SK-N-SH treated with all-trans-retinoic acid at 6 μM for 48 hours (cell line): Measurements from ENCODE around the gene MRRF.

Experiments used
- ATAC-seq: fragments of 200-7000 bp; cut with Tn5 transposase; 3 replicates; pipeline ENCODE4 v1.9.1; 2020; ENCODE audit warnings: mild to moderate bottlenecking, moderate library complexity
- ARNTL ChIP-seq: fragments of 450-650 bp; formaldehyde crosslinking; IDR thresholded peaks from 2 replicates; pipeline ENCODE4 v1.5.0; 2020; ENCODE audit warnings: low read depth, mild to moderate bottlenecking, moderate library complexity, borderline replicate concordance
- CSDC2 ChIP-seq: fragments of 250-450 bp; sonication (Bioruptor Pico); IDR thresholded peaks from 2 replicates; pipeline ENCODE4 v1.5.0; 2020; ENCODE audit warnings: mild to moderate bottlenecking, moderate library complexity
- CSRNP3 ChIP-seq: fragments of 250-450 bp; sonication (Bioruptor Pico); IDR thresholded peaks from 2 replicates; pipeline ENCODE4 v1.5.1; 2021; ENCODE audit warnings: mild to moderate bottlenecking, moderate library complexity
- ESRRG ChIP-seq: fragments of 250-450 bp; sonication (Bioruptor Pico); IDR thresholded peaks from 2 replicates; pipeline ENCODE4 v1.6.1; 2021; ENCODE audit warnings: mild to moderate bottlenecking
- GLIS3 ChIP-seq: fragments of 250-450 bp; sonication (Bioruptor Pico); IDR thresholded peaks from 2 replicates; pipeline ENCODE4 v1.5.0; 2020; ENCODE audit warnings: mild to moderate bottlenecking, moderate library complexity
- ISL1 ChIP-seq: fragments of 250-450 bp; sonication (Bioruptor Pico); IDR thresholded peaks from 2 replicates; pipeline ENCODE4 v2.1.2; 2022; ENCODE audit warnings: mild to moderate bottlenecking, moderate library complexity
- OSR1 ChIP-seq: fragments of 250-450 bp; sonication (Bioruptor Pico); IDR thresholded peaks from 2 replicates; pipeline ENCODE4 v1.8.0; 2022; ENCODE audit warnings: moderate library complexity, mild to moderate bottlenecking, inconsistent platforms
- PATZ1 ChIP-seq: fragments of 250-450 bp; sonication (Bioruptor Pico); IDR thresholded peaks from 2 replicates; pipeline ENCODE4 v1.8.0; 2020; ENCODE audit warnings: mild to moderate bottlenecking, moderate library complexity, borderline replicate concordance
- POU6F1 ChIP-seq: fragments of 250-450 bp; sonication (Bioruptor Pico); IDR thresholded peaks from 2 replicates; pipeline ENCODE4 v1.8.0; 2021; ENCODE audit warnings: low read depth, mild to moderate bottlenecking, moderate library complexity, borderline replicate concordance
- PPARA ChIP-seq: fragments of 250-450 bp; sonication (Bioruptor Pico); IDR thresholded peaks from 2 replicates; pipeline ENCODE4 v1.5.0; 2020; ENCODE audit warnings: mild to moderate bottlenecking, borderline replicate concordance
- RARB ChIP-seq: fragments of 250-450 bp; sonication (Bioruptor Pico); IDR thresholded peaks from 2 replicates; pipeline ENCODE4 v1.8.0; 2021; ENCODE audit warnings: mild to moderate bottlenecking, moderate library complexity
- SNAI2 ChIP-seq: fragments of 250-450 bp; sonication (Bioruptor Pico); IDR thresholded peaks from 2 replicates; pipeline ENCODE4 v1.5.0; 2020; ENCODE audit warnings: mild to moderate bottlenecking, moderate library complexity
- TOX ChIP-seq: fragments of 250-450 bp; sonication (Bioruptor Pico); IDR thresholded peaks from 2 replicates; pipeline ENCODE4 v1.8.0; 2021; ENCODE audit warnings: mild to moderate bottlenecking, moderate library complexity, borderline replicate concordance
- TSHZ2 ChIP-seq: fragments of 250-450 bp; sonication (Bioruptor Pico); IDR thresholded peaks from 2 replicates; pipeline ENCODE4 v1.5.0; 2020; ENCODE audit warnings: mild to moderate bottlenecking, moderate library complexity
- ZFP3 ChIP-seq: fragments of 250-450 bp; sonication (Bioruptor Pico); IDR thresholded peaks from 2 replicates; pipeline ENCODE4 v1.5.0; 2020; ENCODE audit warnings: mild to moderate bottlenecking, moderate library complexity
- ZFP30 ChIP-seq: fragments of 450-650 bp; formaldehyde crosslinking; IDR thresholded peaks from 2 replicates; pipeline ENCODE4 v1.5.0; 2022; ENCODE audit warnings: mild to moderate bottlenecking, moderate library complexity
- ZNF565 ChIP-seq: fragments of 450-650 bp; formaldehyde crosslinking; conservative IDR thresholded peaks from 2 replicates; pipeline ENCODE4 v1.5.0; 2020; ENCODE audit warnings: low read depth, mild to moderate bottlenecking, moderate library complexity
- ZNF8 ChIP-seq: fragments of 450-650 bp; formaldehyde crosslinking; IDR thresholded peaks from 2 replicates; pipeline ENCODE4 v1.5.0; 2020; ENCODE audit warnings: mild to moderate bottlenecking, moderate library complexity

MRRF gene

GRCh38 chr9:122263699-122264349 is 858 bp upstream of the MRRF start:
- TF ChIP-seq ESRRG (CRISPR knock-in tag) (no peak), CSDC2 (CRISPR knock-in tag) (no peak), PPARA (no peak), POU6F1 (no peak), OSR1 (no peak), ZFP3 (CRISPR knock-in tag) (no peak), ISL1 (CRISPR knock-in tag) (no peak), ARNTL (CRISPR knock-in tag) (no peak), CSRNP3 (CRISPR knock-in tag) (no peak), ZNF8 (CRISPR knock-in tag) (no peak), ZNF565 (CRISPR knock-in tag) (no peak), PATZ1 (CRISPR knock-in tag) (no peak), RARB (CRISPR knock-in tag) (no peak), SNAI2 (CRISPR knock-in tag) (no peak), TSHZ2 (CRISPR knock-in tag) (no peak), TOX (CRISPR knock-in tag) (no peak), ZFP30 (CRISPR knock-in tag) (no peak)
- ATAC-seq = no peak

- ATAC-seq = peak; percentile 42
- TF ChIP-seq TSHZ2 (CRISPR knock-in tag) (no peak), GLIS3 (0 out of 2 replicates have a peak, but pooled peaks have one; percentile 18)
- TF ChIP-seq, all 23 proteins: peak for 1
These were observed 650 bp downstream of the MRRF start for GRCh38 chr9:122265149-122265915.
